Ovary (tissue), 9 donors: ENCODE measurements around the gene CEP131. TPM values are rescaled to one million over a fixed set of nuclear protein-coding genes. Genes with fewer than 3 reads are reported as not detected.

ENCODE experiments used
- DNase-seq, 5 donors: peaks; one replicate each; pipeline ENCODE4 v3.0.0-alpha.2; 2019 to 2020
- H3K27ac ChIP-seq, 2 donors: fragments of 200-600 bp; one replicate each; pipeline versions ENCODE4 v1.5.1 to v1.8.0; 2019 to 2022
- H3K27me3 ChIP-seq: fragments of 200-600 bp; one replicate; pipeline ENCODE4 v1.8.0; 2022
- H3K36me3 ChIP-seq: fragments of 200-600 bp; sonication (generic); one replicate; pipeline ENCODE4 v1.5.1; 2019
- H3K4me1 ChIP-seq: one replicate; pipeline ENCODE4 v1.8.1; 2013; ENCODE audit warnings: mild to moderate bottlenecking, moderate library complexity; ENCODE audit not compliant: insufficient read depth
- H3K4me3 ChIP-seq: fragments of 200-600 bp; sonication (generic); one replicate; pipeline ENCODE4 v1.5.1; 2017
- H3K9me3 ChIP-seq, 2 donors: fragments of 200-600 bp in 1 of 2; sonication (generic) in 1 of 2; one replicate each; pipeline versions ENCODE4 v1.5.1 to v1.8.1; 2013 to 2019; ENCODE audit warnings: mild to moderate bottlenecking in 1 of 2, moderate library complexity in 1 of 2
- CTCF ChIP-seq, 3 donors: fragments of 450-650 bp in 2 of 3; fragments of 200-600 bp in 1 of 3; IDR thresholded peaks; one replicate each; pipeline versions ENCODE4 v1.5.1 to v1.8.0; 2016 to 2022; ENCODE audit warnings: antibody characterized with exemption in 3 of 3, mild to moderate bottlenecking in 1 of 3
- EP300 ChIP-seq: sonication (generic); formaldehyde crosslinking; IDR thresholded peaks from one replicate; pipeline ENCODE4 v1.6.1; 2017; ENCODE audit warnings: antibody characterized with exemption
- POLR2A ChIP-seq: fragments of 450-650 bp; IDR thresholded peaks from one replicate; pipeline ENCODE4 v1.6.1; 2017; ENCODE audit warnings: antibody characterized with exemption, mild to moderate bottlenecking, moderate library complexity
- WGBS, 3 donors: extraction: QIAGEN DNeasy Blood & Tissue Kit in 1 of 3; methylation state at CpG; one replicate each; pipeline versions ENCODE4 v1.1.5 to v1.1.7; 2013 to 2017; 5-methylcytosine and 5-hydroxymethylcytosine counted together
- intact Hi-C, 4 donors: fragments of 100-400 bp; cut with DNase I; formaldehyde crosslinking; loops; one replicate each; pipeline versions ENCODE4 v1.11.0 to v1.15.1; 2022 to 2023
- polyA plus RNA-seq, 2 donors: library from polyadenylated mRNA; stranded (reverse); fragments of 200-250 nt in 1 of 2; fragments of 350-450 nt in 1 of 2; fragmentation: Illumina TruSeq in 1 of 2; extraction: RNeasy Lipid Tissue Mini Kit (QIAGEN cat#74804) in 1 of 2; gene quantifications; one replicate each; pipeline ENCODE4 v1.2.3, GENCODE V29; 2013 to 2014
- total RNA-seq, 7 donors: library from RNA; depleted of rRNA in 2 of 7; stranded (reverse); fragments of >200 nt in 2 of 7; fragmentation: NEBNext Ultra II Directional in 3 of 7; extraction: Animal tissue kit (Norgen Biotek cat#: 25700) in 3 of 7; gene quantifications; one replicate each; pipeline versions ENCODE4 v1.1.0 to v1.2.4, GENCODE V29; 2016 to 2023
- donor health status: DM: no; HTN: no; CAD: no; lungs with moderate emphysema.
- donor health status: DM: no; HTN: no; CAD: no.
- donor health status: Bipolar disorder and iron deficiency.
- donor health status: DM: yes; HTN: yes; CAD: no.
- donor health status: DM: no; HTN: no; CAD: no.
- donor health status: DM: yes; HTN: yes; CAD: no.

Gene CEP131
- total and polyA plus RNA-seq, 9 donors = 0.22 to 10.7 (median 8.8) TPM

- Histone ChIP-seq H3K36me3 (no peaks in the 10 kb centered on the region), H3K4me1 (no peaks in the 10 kb centered on the region), H3K9me3 (no peaks in the 10 kb centered on the region), H3K27ac (no peak overlapping the region), H3K4me3 (no peak overlapping the region), H3K27me3 (no peaks in the 10 kb centered on the region)
- intact Hi-C loops = no loop called here
- no peak for DNase-seq
- WGBS, 3 donors = 83 to 87% (median 87%) methylated on average over 20 of the region's 20 CpGs
- TF ChIP-seq POLR2A (no peak), EP300 (no peak), CTCF (IDR thresholded peaks at IDR 0.05) (no peak)
Observed at GRCh38 chr17:81191116-81191515, 31.6 kb downstream of the CEP131 start.

GRCh38 chr17:81190591-81190990 is 32.2 kb downstream of the CEP131 start:
- no peaks in the 10 kb centered on the region for H3K9me3 ChIP-seq
- no peak overlapping the region for H3K4me3 ChIP-seq
- intact Hi-C loops = no loop called here
- WGBS, 3 donors = 81 to 91% (median 83%) methylated on average over 28 of the region's 28 CpGs
- no peak for TF ChIP-seq CTCF (IDR thresholded peaks at IDR 0.05)
- TF ChIP-seq EP300 = no peak
- no peak for TF ChIP-seq POLR2A
- no peak overlapping the region for H3K27ac ChIP-seq
- H3K36me3 ChIP-seq = no peaks in the 10 kb centered on the region
- no peaks in the 10 kb centered on the region for H3K4me1 ChIP-seq
- DNase-seq = no peak
- H3K27me3 ChIP-seq = no peaks in the 10 kb centered on the region

GRCh38 chr17:81189670-81190530 is 32.9 kb downstream of the CEP131 start:
- no peak for DNase-seq
- no peak for TF ChIP-seq CTCF (IDR thresholded peaks at IDR 0.05)
- no peak for TF ChIP-seq EP300
- no peak for TF ChIP-seq POLR2A
- Histone ChIP-seq H3K9me3 (no peaks in the 10 kb centered on the region), H3K4me3 (no peak overlapping the region), H3K36me3 (no peaks in the 10 kb centered on the region), H3K27ac (no peak overlapping the region), H3K27me3 (no peaks in the 10 kb centered on the region), H3K4me1 (no peaks in the 10 kb centered on the region)
- intact Hi-C loops = no loop called here
- 77 to 82% (median 81%) methylated on average over 24 to 27 of the region's 27 CpGs for WGBS, 3 donors

- no peak for DNase-seq
- no peak overlapping the region for H3K27ac ChIP-seq
- H3K36me3 ChIP-seq = no peaks in the 10 kb centered on the region
- WGBS, 3 donors = 91 to 96% (median 94%) methylated on average over 7 of the region's 7 CpGs
- intact Hi-C loops = no loop called here
- TF ChIP-seq EP300 = no peak
- no peak for TF ChIP-seq POLR2A
- TF ChIP-seq CTCF (IDR thresholded peaks at IDR 0.05) = no peak
- no peaks in the 10 kb centered on the region for H3K9me3 ChIP-seq
- no peak overlapping the region for H3K4me3 ChIP-seq
- H3K27me3 ChIP-seq = no peaks in the 10 kb centered on the region
- H3K4me1 ChIP-seq = no peaks in the 10 kb centered on the region
Observed at GRCh38 chr17:81189016-81189415, 33.7 kb downstream of the CEP131 start.
